MCF 10A (cell line): Measurements from ENCODE around the gene RWDD1. TPM values are rescaled to one million over a fixed set of nuclear protein-coding genes. Genes with fewer than 3 reads are reported as not detected.

Source experiments
- BruUV-seq: library from RNA; stranded (reverse); fragments of 400-500 nt; replicated peaks from 2 replicates; lab custom pipeline; 2021; lab: Mats Ljungman, UMichigan
- CTCF ChIA-PET: fragments of 300-600 bp; sonication (Branson Sonifier 250); formaldehyde crosslinking; extraction: SDS; loops from one replicate; lab custom pipeline; 2021; ENCODE audit warnings: antibody characterized with exemption, inconsistent platforms; lab: Yijun Ruan, JAX
- POLR2A ChIA-PET: fragments of 300-600, 350-650 bp; sonication (Branson Sonifier 250); formaldehyde crosslinking; extraction: SDS; loops from one replicate; lab custom pipeline; 2020; ENCODE audit warnings: antibody characterized with exemption, inconsistent platforms; lab: Yijun Ruan, JAX
- DNase-seq: peaks from one replicate; pipeline ENCODE4 v3.0.0-alpha.2; 2018; ENCODE audit not compliant: unreplicated experiment
- H3K27ac Mint-ChIP-seq: one replicate; pipeline ENCODE4 v1.8.0; 2022; ENCODE audit warnings: mild to moderate bottlenecking, low read depth, mixed read lengths; ENCODE audit not compliant: unreplicated experiment
- H3K27me3 Mint-ChIP-seq: one replicate; pipeline ENCODE4 v1.8.0; 2022; ENCODE audit warnings: mixed read lengths; ENCODE audit not compliant: insufficient read depth, unreplicated experiment
- H3K36me3 Mint-ChIP-seq: one replicate; pipeline ENCODE4 v1.8.0; 2022; ENCODE audit warnings: mild to moderate bottlenecking, moderate library complexity, mixed read lengths; ENCODE audit not compliant: insufficient read depth, unreplicated experiment
- H3K4me1 Mint-ChIP-seq: one replicate; pipeline ENCODE4 v1.8.0; 2022; ENCODE audit warnings: mixed read lengths; ENCODE audit not compliant: insufficient read depth, unreplicated experiment
- H3K4me3 Mint-ChIP-seq: one replicate; pipeline ENCODE4 v1.8.0; 2022; ENCODE audit warnings: mild to moderate bottlenecking, moderate library complexity, mixed read lengths; ENCODE audit not compliant: unreplicated experiment
- H3K9me3 Mint-ChIP-seq: one replicate; pipeline ENCODE4 v1.8.0; 2022; ENCODE audit warnings: mixed read lengths; ENCODE audit not compliant: unreplicated experiment
- intact Hi-C: fragments of 100-400 bp; cut with micrococcal nuclease; formaldehyde crosslinking; loops from 2 replicates; pipeline ENCODE4 v1.14.1; 2022
- total RNA-seq: library from RNA; stranded (reverse); gene quantifications from 2 replicates; pipeline ENCODE4 v1.2.3, GENCODE V29; 2022
- TF ChIP-seq, protein P1 (sequence below): fragments of 200-600 bp; IDR thresholded peaks from one replicate; pipeline ENCODE4 v1.8.0; 2022; ENCODE audit warnings: antibody characterized with exemption, mild to moderate bottlenecking; ENCODE audit not compliant: unreplicated experiment

RWDD1 gene
- total RNA-seq, 1 experiment from 2014 or later = 57.2 TPM

- no TSS peak for BruUV-seq
- TF ChIP-seq, protein P1, sequence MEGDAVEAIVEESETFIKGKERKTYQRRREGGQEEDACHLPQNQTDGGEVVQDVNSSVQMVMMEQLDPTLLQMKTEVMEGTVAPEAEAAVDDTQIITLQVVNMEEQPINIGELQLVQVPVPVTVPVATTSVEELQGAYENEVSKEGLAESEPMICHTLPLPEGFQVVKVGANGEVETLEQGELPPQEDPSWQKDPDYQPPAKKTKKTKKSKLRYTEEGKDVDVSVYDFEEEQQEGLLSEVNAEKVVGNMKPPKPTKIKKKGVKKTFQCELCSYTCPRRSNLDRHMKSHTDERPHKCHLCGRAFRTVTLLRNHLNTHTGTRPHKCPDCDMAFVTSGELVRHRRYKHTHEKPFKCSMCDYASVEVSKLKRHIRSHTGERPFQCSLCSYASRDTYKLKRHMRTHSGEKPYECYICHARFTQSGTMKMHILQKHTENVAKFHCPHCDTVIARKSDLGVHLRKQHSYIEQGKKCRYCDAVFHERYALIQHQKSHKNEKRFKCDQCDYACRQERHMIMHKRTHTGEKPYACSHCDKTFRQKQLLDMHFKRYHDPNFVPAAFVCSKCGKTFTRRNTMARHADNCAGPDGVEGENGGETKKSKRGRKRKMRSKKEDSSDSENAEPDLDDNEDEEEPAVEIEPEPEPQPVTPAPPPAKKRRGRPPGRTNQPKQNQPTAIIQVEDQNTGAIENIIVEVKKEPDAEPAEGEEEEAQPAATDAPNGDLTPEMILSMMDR = no peak
- no peak overlapping the region for H3K27ac Mint-ChIP-seq
- H3K9me3 Mint-ChIP-seq = no peaks in the 10 kb centered on the region
- no peak for DNase-seq
- peaks cover 4% of the 10 kb centered on the region for H3K4me1 Mint-ChIP-seq
- no peaks in the 10 kb centered on the region for H3K27me3 Mint-ChIP-seq
- ChIA-PET CTCF (interaction anchor here (0.6 to 9.5 kb wide), 9 partner anchors 30 to 348 kb away, joined by 3 to 155 read pairs (median 4); partner anchors contain the start of gene KPNA5), POLR2A (interaction anchor here (1.3 to 1.4 kb wide), 2 partner anchors 30 to 286 kb away, joined by 3 to 5 read pairs; partner anchors contain the start of gene TSPYL1)
- no peak overlapping the region for H3K4me3 Mint-ChIP-seq
- intact Hi-C loops = no loop called here
- H3K36me3 Mint-ChIP-seq = no peaks in the 10 kb centered on the region
Measured at GRCh38 chr6:116564921-116565872, 6.1 kb upstream of the RWDD1 start.

DNA sequence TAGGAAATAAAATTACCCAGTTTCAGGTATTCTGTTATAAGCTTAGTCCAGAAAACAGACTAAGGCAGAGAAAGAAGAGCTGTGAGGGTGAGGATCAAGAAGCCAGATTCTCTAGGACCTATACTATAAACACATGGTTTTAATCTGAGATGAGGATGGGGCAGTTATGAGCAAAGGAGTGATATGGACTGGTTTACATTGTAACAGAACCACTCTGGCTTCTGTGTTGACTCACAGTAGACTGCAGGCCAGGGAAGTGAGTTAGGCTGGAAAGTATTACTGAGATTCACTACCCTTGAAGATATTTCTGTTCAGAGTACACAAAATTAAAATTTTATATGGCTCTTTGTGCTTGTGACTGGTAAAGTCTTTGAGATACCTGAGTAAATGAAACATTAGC is 3.2 kb upstream of the RWDD1 start:
- no TSS peak for BruUV-seq
- ChIA-PET CTCF (interaction anchor here (1.0 to 1.3 kb wide), 2 partner anchors 35 to 280 kb away, joined by 3 to 4 read pairs; no protein-coding TSS in a partner anchor), POLR2A (interaction anchor here (5.3 kb wide), 1 partner anchor 289 kb away, joined by 83 read pairs; the partner anchor contains the start of gene TSPYL1)
- no peaks in the 10 kb centered on the region for H3K9me3 Mint-ChIP-seq
- no peaks in the 10 kb centered on the region for H3K36me3 Mint-ChIP-seq
- no peaks in the 10 kb centered on the region for H3K27me3 Mint-ChIP-seq
- no peak overlapping the region for H3K4me3 Mint-ChIP-seq
- TF ChIP-seq, protein P1 = no peak
- H3K27ac Mint-ChIP-seq = no peak overlapping the region
- intact Hi-C loops = no loop called here
- no peak for DNase-seq
- peaks cover 16% of the 10 kb centered on the region for H3K4me1 Mint-ChIP-seq

DNA sequence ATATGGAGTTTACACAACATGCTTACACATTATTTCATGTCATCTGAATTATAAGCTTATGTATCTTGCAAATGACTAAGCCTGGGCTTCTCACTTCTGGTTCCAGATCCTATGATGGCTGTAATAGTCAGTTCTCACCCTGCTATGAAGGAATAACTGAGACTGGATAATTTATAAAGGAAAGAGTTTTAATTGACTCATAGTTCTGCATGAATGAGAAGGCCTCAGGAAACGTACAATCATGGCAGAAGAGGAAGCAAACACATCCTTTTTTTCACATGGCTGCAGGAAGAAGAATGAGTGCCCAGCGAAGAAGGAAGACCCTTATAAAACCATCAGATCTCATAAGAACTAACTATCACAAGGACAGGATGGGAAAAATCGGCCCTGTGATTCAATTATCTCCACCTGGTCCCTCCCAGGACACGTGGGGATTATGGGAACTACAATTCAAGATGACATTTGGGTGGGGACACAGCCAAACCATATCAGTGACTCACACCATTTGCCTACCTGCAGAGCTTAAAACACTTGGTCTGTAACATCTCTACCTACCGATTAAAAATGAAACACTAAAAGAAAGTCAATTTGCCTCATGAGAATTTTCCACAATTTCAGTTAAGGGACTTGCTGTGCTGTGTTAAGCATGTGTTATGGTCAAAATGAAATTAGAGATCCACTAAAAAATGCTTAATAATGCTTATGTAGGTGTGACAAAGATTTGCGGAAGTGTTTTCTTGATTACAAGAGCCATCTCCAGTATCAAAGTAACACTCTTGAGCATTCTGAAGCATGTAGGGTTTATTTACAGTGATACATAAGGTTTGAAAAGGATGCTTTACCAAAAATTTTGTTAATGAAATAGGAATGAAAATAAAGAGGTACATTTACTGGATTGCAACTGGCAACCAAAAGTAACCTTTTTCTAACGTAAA is 2.2 kb upstream of the RWDD1 start:
- Mint-ChIP-seq H3K4me3 (no peak overlapping the region), H3K36me3 (peaks cover 3% of the 10 kb centered on the region), H3K27ac (no peak overlapping the region), H3K27me3 (no peaks in the 10 kb centered on the region), H3K9me3 (no peaks in the 10 kb centered on the region), H3K4me1 (peaks cover 19% of the 10 kb centered on the region)
- CTCF ChIA-PET = interaction anchor here (0.5 to 2.7 kb wide), 6 partner anchors 8 to 455 kb away, joined by 3 to 16 read pairs (median 4); no protein-coding TSS in a partner anchor
- POLR2A ChIA-PET = interaction anchor here (0.6 to 5.3 kb wide), 7 partner anchors 11 to 433 kb away, joined by 3 to 83 read pairs (median 4); partner anchors contain the start of genes TSPYL1 and TSPYL4
- intact Hi-C loops = no loop called here
- TF ChIP-seq, protein P1 = no peak
- DNase-seq = no peak
- no TSS peak for BruUV-seq
